AG04450 (cell line): ENCODE data around the gene MAP7. TPM values are rescaled to one million over a fixed set of nuclear protein-coding genes. Genes with fewer than 3 reads are reported as not detected.

Experiments used
- CTCF ChIA-PET: fragments of 300-600, 350-600 bp; formaldehyde crosslinking; extraction: SDS; loops from one replicate; lab custom pipeline; 2022; ENCODE audit warnings: antibody characterized with exemption, inconsistent platforms; lab: Charles Lee
- POLR2A ChIA-PET: fragments of 350-600 bp; formaldehyde crosslinking; extraction: SDS; loops from one replicate; lab custom pipeline; 2021; ENCODE audit warnings: antibody characterized with exemption, inconsistent platforms; lab: Yijun Ruan, JAX
- DNase-seq: peaks from one replicate; pipeline ENCODE4 v3.0.0-alpha.2; 2011; ENCODE audit warnings: low read depth, low spot score
- H3K27ac ChIP-seq: one replicate; pipeline ENCODE4 v1.5.1; 2012; ENCODE audit warnings: low read depth, low read length, control low read depth
- H3K27me3 ChIP-seq: one replicate; pipeline ENCODE4 v1.6.0; 2012; ENCODE audit warnings: low read length; ENCODE audit not compliant: control insufficient read depth, insufficient read depth
- H3K4me3 ChIP-seq: 2 replicates; pipeline ENCODE4 v1.5.1; 2011; ENCODE audit warnings: mild to moderate bottlenecking, low read depth, low read length, control low read depth
- H3K9me3 ChIP-seq: 2 replicates; pipeline ENCODE4 v1.5.1; 2012; ENCODE audit warnings: low read length; ENCODE audit not compliant: control insufficient read depth, insufficient read depth
- polyA plus RNA-seq: library from polyadenylated mRNA; depleted of rRNA; stranded (reverse); fragments of >200 nt; gene quantifications from 2 replicates; pipeline ENCODE4 v1.2.3, GENCODE V29; 2011
- TF ChIP-seq, protein P1 (sequence below): IDR thresholded peaks from 2 replicates; pipeline ENCODE4 v1.5.1; 2011; ENCODE audit warnings: low read depth, low read length, control low read depth, inconsistent platforms

MAP7 gene
- polyA plus RNA-seq, 1 experiment = 0.30 TPM

GRCh38 chr6:136541395-136541794 lies 8.8 kb downstream of the MAP7 start:
- H3K27ac ChIP-seq = no peak overlapping the region
- TF ChIP-seq, protein P1, sequence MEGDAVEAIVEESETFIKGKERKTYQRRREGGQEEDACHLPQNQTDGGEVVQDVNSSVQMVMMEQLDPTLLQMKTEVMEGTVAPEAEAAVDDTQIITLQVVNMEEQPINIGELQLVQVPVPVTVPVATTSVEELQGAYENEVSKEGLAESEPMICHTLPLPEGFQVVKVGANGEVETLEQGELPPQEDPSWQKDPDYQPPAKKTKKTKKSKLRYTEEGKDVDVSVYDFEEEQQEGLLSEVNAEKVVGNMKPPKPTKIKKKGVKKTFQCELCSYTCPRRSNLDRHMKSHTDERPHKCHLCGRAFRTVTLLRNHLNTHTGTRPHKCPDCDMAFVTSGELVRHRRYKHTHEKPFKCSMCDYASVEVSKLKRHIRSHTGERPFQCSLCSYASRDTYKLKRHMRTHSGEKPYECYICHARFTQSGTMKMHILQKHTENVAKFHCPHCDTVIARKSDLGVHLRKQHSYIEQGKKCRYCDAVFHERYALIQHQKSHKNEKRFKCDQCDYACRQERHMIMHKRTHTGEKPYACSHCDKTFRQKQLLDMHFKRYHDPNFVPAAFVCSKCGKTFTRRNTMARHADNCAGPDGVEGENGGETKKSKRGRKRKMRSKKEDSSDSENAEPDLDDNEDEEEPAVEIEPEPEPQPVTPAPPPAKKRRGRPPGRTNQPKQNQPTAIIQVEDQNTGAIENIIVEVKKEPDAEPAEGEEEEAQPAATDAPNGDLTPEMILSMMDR = no peak
- peaks cover 3% of the 10 kb centered on the region for H3K27me3 ChIP-seq
- CTCF ChIA-PET = no interaction called here
- H3K9me3 ChIP-seq = no peaks in the 10 kb centered on the region
- DNase-seq = no peak
- H3K4me3 ChIP-seq = no peak overlapping the region
- POLR2A ChIA-PET = interaction anchor here (0.5 kb wide), 1 partner anchor 21 kb away, joined by 3 read pairs; no protein-coding TSS in a partner anchor

- TF ChIP-seq, protein P1 = no peak
- POLR2A ChIA-PET = no interaction called here
- DNase-seq = no peak
These were observed 10.1 kb downstream of the MAP7 start for GRCh38 chr6:136539967-136540652.

GRCh38 chr6:136538836-136539235 lies 11.4 kb downstream of the MAP7 start:
- Histone ChIP-seq H3K27ac (no peak overlapping the region), H3K4me3 (no peak overlapping the region), H3K9me3 (no peaks in the 10 kb centered on the region), H3K27me3 (peaks cover 11% of the 10 kb centered on the region)
- TF ChIP-seq, protein P1 = no peak
- CTCF ChIA-PET = interaction anchor here (1.3 kb wide), 1 partner anchor 9 kb away, joined by 3 read pairs; no protein-coding TSS in a partner anchor
- POLR2A ChIA-PET = no interaction called here
- DNase-seq = no peak

More at GRCh38 chr6:136539967-136540652, 10.1 kb downstream of the MAP7 start:
- Histone ChIP-seq H3K27ac (no peak overlapping the region), H3K4me3 (no peak overlapping the region), H3K27me3 (peaks cover 4% of the 10 kb centered on the region), H3K9me3 (no peaks in the 10 kb centered on the region)
- CTCF ChIA-PET = interaction anchor here (0.9 to 1.4 kb wide), 3 partner anchors 9 to 252 kb away, joined by 3 to 5 read pairs (median 3); partner anchors contain the start of gene MAP3K5

- Histone ChIP-seq H3K9me3 (no peaks in the 10 kb centered on the region), H3K27me3 (peaks cover 16% of the 10 kb centered on the region), H3K27ac (no peak overlapping the region), H3K4me3 (no peak overlapping the region)
- CTCF ChIA-PET = no interaction called here
- no peak for DNase-seq
- TF ChIP-seq, protein P1 = no peak
- POLR2A ChIA-PET = no interaction called here
These were observed 14.2 kb downstream of the MAP7 start for GRCh38 chr6:136535880-136536650.
